ENCODE measurements around the gene EEIG2.
"Not testable (repeated sequence)": the region's sequence is repeated elsewhere in the genome, so short reads cannot be mapped to it uniquely, and the experiment has no call there.

The EEIG2 gene

DNA sequence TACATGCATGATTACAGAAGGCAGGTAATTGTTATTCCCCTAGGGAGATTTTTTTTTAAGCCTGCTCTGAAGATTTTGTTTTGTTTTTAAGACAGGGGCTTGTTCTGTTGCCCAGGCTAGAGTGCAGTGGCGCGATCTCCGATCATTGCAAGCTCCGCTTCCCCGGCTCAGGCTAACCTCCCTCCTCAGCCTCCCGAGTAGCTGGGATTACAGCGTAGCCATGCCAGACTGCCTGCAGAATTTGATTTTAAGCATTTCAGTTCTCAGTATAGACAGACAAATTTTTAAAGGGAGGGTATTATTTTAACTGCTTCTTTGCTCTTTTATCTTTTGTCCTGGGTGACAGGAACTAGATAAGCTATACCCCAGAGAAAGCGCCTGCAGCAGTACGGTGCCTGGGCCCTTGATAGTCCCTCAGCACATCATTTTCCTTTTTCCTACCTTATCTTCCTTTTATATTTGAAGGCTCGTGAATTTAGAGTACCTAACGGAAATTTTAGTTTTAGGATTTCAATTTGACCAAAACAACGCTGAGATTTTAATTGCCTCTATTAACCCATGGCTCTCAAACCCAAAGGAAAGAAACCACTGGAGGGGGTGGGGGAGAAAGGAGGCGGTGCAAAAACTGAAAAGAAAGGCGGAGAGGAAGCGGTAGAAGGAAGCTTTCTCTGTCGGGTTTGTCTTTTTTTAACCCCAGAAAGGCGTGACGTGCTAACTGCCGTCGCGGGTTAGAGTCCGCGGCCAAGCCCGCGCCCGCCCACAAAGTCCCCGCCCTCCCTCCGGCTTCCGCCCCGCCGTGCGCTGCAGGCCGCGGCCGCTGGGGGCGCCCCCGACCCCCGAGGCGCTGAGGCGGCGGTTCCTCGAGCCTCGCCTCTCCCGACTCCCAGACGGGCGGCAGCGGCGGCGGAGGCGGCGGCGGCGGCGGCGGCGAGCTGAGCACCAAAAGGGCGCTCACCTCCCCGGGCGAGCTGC is at the start of gene EEIG2:
Gene EEIG2, plus strand, starts transcription at position 886 of the 972 bp plus-strand sequence. CDS start 329 bp downstream, outside the sequence.
- DNase-seq = peak; percentile 87

DNA sequence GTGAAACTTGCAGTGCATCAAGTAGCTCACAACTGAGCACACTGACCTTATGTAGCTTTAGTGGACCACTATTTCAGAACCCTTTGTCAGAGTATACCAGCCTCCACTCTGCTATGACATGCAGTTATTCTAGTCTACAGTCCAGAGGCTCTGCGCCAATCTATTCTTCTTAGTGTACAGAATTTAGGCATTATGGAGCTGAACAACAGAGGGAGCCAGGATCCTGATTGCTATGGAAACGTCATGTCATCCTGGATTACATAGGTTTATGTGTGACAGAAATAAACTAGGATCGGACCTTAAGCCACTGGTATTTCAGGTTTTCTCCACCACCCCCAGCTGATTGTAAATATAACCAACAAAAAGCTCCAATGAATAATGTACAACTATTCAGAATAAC is 48.1 kb upstream of the EEIG2 start:
- no peak for DNase-seq

DNA sequence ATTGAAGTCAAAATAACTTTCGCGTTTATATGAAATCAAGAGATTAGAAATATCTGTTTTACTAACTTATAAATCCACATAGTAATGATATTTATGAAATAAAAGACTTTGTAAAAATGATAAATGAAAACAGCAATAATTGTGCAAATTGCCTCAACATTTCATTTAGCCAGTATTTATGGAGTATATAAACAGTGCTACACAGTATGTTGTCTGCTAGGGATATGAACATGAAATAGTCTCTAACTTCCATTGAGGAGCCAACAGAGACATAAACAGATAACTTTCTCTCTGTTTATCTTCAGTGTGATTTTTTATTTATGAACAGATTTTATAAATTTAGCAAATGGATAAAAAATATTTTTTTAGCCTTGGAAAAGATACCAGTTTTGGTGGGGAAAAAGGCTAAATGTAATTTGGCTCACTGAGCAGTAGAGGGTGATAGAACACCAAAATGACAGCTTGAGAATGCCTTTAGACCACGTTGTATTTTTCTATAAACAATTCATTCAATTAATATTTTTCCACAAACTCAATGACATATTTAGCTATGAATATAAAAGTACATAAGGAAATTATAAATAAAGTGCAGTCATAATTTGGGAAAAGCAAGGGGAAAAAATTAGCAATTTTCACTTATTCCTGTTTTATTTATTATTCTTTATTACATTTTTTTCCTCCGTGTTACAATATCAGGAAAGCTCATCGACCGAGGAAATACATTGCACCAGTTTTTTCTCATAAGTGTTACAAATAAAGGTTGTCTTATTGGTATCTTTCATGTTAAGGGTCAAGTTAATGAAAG is 47.5 kb upstream of the EEIG2 start:
- DNase-seq = peak; percentile 11

DNA sequence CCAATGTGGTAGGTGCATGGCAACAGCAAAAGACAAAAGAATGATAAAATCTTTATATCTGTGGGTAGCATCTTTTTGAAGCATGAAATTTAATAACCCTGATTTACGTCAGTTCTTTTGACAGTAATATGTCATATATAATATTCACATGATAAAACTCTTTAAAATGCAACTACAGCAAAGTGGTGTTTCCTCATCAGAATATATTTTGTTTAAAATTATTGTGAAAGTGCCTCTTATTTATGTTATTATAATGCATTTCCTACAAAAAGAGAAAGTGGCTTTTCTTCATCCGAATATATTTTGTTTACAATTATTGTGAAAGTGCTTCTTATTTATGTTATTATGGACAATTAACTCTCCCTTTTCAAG is 46.9 kb upstream of the EEIG2 start:
- DNase-seq = no peak

DNA sequence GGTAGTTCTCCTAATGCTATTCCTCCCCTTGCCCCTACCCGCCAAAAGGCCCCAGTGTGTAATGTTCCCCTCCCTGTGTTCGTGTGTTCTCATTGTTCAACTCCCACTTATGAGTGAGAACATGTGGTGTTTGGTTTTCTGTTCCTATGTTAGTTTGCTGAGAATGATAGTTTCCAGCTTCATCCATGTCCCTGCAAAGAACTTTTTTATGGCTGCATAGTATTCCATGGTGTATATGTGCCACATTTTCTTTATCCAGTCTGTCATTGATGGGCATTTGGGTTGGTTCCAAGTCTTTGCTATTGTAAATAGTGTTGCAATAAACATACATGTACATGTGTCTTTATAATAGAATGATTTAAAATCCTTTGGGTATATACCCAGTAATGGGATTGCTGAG is 46.0 kb upstream of the EEIG2 start:
- not testable (repeated sequence) for DNase-seq

DNA sequence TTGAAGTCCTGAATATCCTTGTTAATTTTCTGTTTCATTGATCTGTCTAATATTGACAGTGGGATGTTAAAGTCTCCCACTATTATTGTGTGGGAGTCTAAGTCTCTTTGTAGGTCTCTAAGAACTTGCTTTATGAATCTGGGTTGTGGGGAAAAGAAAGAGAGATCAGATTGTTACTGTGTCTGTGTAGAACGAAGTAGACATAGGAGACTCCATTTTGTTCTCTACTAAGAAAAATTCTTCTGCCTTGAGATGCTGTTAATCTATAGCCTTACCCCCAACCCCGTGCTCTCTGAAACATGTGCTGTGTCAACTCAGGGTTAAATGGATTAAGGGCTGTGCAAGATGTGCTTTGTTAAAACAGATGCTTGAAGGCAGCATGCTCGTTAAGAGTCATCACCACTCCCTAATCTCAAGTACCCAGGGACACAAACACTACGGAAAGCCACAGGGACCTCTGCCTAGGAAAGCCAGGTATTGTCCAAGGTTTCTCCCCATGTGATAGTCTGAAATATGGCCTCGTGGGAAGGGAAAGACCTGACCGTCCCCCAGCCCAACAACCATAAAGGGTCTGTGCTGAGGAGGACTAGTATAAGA is 42.5 kb upstream of the EEIG2 start:
- DNase-seq = not testable (repeated sequence)

DNA sequence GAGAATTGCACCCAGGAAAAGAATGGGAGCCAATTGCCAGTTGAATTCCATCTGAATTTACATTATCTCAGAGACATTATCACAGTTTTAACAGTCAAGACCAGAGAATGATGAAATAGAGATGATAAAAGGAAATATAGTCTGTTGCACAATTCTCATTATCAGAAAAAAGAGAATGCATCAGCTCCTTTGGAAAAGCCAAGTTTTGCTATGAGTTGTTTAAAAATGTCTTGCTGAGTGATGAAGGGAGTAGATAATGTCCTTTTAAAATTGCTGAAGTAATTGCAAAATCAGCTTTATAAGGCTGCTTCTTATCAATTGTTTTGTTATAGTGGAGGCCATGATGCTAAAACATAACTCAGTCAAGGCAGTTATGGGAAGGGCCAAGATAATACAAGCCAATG is 37.9 kb upstream of the EEIG2 start:
- no peak for DNase-seq

DNA sequence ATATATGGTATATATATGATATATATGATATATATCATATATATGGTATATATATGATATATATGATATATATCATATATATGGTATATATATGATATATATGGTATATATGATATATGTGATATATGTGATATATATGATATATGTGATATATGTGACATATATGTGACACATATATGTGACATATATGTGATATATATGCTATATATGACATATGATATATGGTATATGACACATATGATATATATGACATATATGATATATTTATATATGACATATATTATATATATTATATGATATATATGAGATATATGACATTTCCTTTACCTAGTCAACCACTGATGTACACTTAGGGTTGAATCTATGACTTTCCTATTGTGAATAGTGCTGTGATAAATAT is 36.1 kb upstream of the EEIG2 start:
- DNase-seq = no peak

DNA sequence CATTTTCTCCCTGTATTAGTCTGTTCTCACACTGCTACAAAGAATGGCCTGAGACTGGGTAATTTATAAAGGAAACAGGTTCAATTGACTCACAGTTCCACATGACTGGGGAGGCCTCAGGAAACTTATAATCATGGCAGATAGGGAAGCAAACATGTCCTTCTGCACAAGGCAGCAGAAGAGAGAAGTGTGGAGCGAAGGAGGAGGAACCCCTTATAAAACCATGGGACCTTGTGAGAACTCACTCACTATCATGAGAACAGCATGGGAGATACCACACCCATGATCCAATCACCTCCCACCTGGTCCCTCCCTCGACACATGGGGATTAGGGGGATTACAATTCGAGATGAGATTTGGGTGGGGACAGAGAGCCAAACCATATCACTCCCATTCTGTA is 35.2 kb upstream of the EEIG2 start:
- DNase-seq = no peak

DNA sequence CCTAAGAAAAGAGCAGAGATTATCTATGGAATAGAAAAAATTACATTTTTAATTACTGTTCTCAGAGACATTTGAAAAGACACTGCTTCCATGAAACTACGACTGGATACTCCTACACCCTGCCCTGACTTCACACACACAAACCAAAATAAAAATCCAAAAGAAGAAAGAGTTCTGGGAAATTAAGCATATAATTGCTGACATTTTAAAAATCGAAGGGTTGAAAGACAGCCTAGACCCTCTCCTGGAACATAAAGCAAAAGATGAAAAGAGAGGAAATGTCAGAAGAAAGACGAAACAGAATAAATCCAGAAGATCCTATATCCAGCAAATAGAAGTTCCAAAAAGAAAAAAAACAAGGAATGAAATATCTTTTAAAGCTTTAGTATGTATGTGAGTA is 32.8 kb upstream of the EEIG2 start:
- no peak for DNase-seq

DNA sequence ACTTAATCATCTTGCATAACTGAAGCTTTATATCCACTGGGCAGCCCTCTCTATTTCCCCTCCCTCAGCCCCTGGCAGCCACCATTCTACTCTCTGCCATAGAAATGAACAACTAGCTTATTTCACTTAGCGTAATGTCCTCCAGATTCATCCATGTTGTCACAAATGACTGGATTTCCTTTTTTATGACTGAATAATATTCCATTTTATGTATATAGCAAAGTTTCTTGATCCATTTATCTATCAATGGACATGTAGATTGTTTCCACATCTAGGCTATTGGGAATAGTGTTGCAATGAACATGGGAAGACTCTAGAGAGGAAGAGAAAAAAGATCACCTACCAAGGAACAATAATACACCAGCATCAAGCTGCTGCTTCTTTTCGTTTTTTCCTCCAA is 32.1 kb upstream of the EEIG2 start:
- no peak for DNase-seq

DNA sequence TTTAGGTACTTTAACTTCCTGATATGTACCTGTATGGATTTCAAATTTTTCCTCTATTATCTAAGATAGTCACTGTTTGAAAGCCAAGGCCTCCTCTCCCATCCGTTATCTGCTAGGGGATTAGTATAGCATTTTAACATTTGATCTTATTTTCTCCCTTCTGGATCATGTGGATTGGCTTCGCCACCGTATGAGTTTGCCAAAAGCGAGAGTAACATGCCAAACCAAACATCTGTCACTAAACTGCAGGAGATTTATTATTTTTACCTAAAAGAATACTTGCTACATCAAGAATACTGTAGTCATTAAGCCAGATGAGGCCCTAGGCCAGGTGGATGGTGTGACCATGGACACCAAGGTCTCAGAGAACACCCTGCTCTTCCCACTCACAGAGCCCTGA is 28.5 kb upstream of the EEIG2 start:
- no peak for DNase-seq

DNA sequence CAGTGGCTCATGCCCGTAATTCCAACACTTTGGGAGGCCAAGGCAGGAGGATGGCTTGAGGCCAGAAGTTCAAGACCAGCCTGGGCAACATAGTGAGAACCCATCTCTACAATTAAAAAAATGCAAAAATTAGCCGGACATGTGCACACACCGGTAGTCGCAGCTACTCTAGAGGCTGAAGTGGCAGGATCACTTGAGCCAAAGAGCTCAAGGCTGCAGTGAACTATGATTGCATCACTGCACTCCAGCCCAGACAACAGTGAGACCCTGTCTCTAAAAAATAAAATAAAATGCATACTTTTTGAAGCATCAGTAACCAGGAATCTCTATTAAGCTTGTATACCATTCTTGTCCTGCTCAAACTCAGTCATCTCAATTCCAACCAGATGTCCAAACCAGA is 27.2 kb upstream of the EEIG2 start:
- DNase-seq = no peak

DNA sequence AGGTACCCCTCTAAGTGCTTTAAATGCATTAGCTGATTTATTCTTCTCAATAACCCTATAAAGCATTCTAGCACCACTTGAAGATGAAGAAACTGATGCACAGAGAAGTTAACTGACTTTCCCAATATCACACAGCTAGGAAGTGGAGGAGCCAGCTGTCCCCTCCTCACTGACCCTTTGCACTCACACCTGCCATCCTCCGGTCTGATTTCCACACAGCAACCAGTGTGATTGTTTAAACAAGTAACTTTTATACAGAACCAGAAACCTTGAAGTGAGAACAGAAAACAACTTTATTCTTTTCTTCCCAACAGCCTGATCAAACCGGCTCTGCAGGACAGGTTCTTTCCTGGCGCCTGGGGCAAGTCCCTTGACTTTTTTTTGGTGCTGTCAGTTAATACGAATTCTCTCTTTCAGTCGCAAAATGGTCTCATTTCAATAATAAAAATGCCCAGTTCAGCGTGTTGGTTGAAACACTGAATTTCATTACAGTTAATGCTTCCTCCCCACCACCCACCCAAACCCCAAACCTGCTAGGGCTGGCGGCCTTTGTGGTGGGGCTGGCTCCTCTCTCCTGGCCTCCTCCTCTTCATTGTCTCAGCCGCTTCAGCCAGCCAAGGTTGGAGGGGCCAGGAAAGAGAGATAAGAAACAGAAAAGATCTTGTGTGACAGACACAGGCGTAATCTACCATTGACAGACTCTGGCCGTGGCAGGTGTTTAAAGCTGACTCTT is 26.4 kb upstream of the EEIG2 start:
- DNase-seq = no peak

DNA sequence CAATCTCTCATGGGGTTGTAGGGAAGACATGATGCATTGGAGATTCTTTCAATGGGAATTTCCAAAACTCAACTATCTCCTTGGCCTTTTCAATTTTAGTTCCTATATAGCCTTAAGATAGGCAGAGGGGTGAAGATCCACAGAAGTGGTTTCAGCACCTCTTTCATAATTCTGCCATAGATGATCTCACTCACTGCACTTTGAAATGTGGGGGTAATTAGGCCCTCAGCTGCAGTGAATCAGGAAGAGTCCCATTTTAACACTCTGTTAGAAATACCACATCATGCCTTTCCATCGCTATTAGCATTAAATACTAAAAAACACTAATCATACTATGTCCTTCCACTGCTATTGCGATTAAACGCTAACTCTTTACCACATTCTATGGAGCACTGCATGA is 25.1 kb upstream of the EEIG2 start:
- DNase-seq = no peak

DNA sequence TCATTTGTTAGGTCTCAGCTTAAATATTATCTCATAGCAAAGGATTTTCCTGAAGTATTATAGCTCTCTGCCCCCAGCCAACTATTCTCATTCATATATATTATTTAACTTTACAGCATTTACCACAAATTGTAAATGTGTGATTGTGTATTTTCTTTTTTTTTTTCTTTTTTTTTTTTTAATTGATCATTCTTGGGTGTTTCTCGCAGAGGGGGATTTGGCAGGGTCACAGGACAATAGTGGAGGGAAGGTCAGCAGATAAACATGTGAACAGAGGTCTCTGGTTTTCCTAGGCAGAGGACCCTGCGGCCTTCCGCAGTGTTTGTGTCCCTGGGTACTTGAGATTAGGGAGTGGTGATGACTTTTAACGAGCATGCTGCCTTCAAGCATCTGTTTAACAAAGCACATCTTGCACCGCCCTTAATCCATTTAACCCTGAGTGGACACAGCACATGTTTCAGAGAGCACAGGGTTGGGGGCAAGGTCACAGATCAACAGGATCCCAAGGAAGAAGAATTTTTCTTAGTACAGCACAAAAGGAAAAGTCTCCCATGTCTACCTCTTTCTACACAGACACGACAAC is 24.5 kb upstream of the EEIG2 start:
- DNase-seq = not testable (repeated sequence)

DNA sequence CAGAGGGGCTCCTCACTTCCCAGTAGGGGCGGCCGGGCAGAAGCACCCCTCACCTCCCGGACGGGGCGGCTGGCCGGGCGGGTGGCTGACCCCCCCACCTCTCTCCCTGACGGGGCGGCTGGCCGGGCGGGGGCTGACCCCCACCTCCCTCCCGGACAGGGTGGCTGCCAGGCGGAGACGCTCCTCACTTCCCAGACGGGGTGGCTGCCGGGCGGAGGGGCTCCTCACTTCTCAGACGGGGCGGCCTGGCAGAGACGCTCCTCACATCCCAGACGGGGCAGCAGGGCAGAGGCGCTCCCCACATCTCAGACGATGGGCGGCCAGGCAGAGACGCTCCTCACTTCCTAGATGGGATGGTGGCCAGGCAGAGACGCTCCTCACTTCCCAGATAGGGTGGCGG is 23.9 kb upstream of the EEIG2 start:
- DNase-seq = not testable (repeated sequence)

DNA sequence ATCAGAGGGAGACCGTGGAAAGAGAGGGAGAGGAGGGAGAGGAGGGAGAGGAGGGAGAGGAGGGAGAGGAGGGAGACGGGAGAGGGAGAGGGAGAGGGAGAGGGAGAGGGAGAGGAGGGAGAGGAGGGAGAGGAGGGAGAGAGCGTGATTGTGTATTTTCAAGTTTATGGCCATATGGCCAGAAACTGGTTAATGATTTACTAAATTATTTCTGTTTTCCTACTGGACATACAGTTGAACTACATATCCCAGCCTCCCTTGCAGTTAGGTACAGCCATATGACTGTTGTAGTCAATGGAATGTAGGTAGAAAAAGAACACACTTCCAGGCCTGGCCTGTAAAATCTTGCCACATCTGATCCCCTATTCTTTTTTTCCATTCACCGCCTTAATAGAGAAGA is 23.1 kb upstream of the EEIG2 start:
- DNase-seq = not testable (repeated sequence)

DNA sequence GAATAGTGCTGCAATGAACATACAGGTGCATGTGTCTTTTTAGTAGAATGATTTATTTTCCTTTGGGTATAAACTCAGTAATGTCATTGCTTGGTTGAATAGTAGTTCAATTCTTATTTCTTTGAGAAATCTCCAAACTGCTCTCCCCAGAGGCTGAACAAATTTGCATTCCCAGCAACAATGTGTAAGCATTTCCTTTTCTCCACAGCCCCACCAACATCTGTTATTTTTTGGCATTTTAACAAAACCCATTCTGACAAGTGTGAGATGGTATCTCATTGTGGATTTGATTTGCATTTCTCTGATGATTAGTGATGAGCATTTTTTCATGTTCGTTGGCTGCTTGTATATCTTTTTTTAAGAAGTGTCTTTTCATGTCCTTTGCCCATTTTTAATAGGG is 21.9 kb upstream of the EEIG2 start:
- DNase-seq = no peak

DNA sequence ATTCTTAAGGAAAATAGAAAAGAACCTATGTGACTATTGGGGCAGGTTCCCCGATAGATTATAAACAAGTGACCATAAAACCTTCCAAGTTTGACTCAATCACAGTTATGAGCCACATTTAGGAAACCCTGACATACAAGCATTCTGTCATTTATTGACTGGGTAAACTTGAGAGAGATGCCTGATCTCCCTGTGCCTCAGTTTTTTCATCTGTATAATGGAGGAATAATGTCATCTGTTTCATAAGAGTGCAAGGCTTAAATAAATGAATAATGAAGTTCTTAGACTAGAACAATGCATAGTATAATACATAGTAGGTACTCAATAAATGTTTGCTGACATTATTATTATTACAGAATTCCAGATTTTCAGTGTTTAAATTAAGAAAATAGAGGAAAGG is 18.9 kb upstream of the EEIG2 start:
- DNase-seq = no peak

DNA sequence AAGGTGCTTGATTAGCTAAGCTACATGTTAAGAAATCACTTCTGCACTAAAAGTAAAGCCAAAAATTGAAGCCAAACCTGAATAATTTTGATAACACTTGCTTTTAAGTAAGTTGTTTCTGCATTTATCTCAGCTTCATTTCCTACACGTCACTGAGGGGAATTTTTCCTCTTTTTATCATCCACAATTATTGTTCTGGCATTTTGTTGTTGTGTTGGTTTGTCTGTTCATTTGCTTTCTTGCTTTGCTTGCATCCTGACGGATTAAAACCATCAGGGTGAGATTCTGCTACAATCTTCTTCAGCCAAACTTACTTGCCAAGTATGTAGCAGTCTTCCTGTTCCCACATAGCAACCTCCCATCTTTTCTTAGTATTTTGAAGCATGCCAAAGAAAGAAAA is 18.0 kb upstream of the EEIG2 start:
- DNase-seq = no peak

DNA sequence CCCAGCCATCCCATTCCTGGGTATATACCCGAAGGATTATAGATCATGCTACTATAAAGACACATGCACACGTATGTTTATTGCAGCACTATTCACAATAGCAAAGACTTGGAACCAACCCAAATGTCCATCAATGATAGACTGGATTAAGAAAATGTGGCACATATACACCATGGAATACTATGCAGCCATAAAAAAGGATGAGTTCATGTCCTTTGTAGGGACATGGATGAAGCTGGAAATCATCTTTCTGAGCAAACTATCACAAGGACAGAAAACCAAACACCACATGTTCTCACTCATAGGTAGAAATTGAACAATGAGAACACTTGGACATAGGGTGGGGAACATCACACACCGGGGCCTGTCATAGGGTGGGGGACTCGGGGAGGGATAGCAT is 12.4 kb upstream of the EEIG2 start:
- not testable (repeated sequence) for DNase-seq
